T-helper 1 cell (primary cell): ENCODE data around the gene SMNDC1.
"Not testable (repeated sequence)": the region's sequence is repeated elsewhere in the genome, so short reads cannot be mapped to it uniquely, and the experiment has no call there.

Experiments
- DNase-seq, 5 donors: peaks; one replicate each; pipeline ENCODE4 v3.0.0-alpha.2; 2012 to 2020
- total RNA-seq, 4 donors: gene quantifications; one replicate each; lab custom pipeline; 2026; lab: John Stamatoyannopoulos, UW

Gene SMNDC1
- 26.5 to 43.4 (median 31.1) reads per million in 4 donors for total RNA-seq

DNA sequence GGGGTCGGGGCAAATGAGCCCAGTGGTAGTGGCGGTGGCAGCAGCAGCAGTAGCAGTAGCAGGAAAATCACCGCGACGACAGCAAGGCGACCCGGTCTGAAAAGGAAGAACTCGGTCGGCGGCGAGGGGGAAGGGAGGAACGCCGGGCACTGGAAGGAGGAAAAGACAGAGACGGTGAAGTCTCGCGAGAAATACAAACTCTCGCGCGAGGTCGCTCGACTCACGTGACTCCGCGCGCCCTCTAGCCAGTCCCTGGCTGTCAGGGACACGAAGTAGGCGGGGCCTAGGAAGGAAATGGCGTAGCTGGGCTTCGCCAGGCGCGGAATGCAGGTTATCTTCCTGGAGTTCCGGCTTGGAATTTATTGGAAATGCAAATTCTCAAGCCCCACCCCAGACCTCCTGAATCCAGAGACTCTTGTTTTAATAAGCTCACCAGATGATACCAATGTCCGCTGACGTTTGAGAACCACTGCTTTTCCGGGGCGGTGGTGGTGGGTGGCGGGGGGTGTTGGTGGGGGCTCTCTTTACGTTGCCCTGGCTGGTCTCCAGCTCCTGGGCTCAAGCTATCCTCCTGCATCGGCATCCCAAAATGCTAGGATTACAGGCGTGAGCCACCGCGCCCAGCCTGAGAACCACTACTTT is at the start of gene SMNDC1:
TSS of gene SMNDC1 (minus strand) at position 141 of the 642 bp plus-strand sequence. CDS start 1,333 bp downstream, outside the sequence.
- DNase-seq, result peak; percentile 94 to 97 (median 95)

DNA sequence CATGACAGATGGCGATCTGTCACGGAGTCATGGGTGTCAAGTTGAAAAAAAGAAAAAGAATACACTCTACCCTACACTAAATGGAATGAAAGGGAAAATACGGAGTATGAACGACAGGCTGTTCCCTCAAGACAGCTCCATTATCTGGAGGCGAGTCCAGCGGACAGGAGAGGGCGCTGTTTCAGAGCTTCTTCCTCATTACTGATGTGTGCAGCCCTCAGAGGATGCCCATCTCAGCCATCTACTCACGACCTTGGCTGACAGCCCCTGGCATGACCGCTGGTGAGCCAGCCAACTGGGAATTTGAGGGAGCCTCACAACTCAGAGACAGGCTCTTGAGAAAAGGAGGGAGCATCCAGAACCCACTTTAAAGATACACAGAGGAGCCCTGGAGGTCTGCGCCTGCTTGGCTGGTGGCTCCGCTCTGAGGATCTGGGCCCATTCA is 49.6 kb upstream of the SMNDC1 start:
- DNase-seq, result peak; percentile 51 to 84 (median 63)

DNA sequence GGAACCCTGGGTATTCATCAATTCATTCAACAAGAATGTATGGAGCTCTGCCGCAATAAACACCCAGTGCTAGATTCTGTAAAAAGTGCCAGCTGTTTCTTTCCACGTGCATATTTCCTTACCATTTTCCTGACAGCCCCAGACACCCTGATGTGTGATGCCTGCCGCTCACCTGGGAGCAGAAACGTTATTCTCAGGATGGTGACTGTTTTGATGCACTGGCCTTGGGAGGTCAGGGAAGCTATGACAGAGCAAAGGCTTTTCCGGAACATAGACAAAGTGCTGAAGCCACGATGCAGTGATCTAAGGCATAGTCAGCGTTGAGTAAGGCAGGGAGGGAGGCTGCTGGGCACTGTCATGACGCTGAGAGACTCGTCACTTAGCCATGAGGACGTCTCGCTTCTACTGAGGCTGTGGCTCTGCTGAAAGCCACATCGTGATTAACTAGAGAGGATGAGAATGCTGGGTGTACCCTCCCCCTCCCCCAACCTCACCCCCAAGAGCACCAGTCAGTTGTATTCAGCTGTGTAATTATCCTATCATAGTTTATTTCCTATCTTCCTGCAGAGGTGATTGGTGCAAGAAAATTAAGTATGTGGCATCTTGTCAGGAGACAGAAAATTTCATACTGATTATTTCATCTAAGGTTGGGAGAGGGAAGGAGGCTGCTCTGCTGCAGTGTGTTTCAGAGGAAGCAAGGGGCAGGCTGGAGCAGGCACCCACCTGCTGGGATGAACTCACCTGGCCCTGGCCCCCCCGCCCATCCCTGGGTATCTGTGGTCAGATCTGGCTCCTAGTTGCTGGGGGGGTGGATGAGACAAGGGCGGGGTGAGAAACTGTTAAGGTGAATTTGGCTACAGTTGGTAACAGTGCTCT is 48.8 kb upstream of the SMNDC1 start:
- peak in 3 of 5 donors; percentile 13 to 70 (median 21) for DNase-seq

DNA sequence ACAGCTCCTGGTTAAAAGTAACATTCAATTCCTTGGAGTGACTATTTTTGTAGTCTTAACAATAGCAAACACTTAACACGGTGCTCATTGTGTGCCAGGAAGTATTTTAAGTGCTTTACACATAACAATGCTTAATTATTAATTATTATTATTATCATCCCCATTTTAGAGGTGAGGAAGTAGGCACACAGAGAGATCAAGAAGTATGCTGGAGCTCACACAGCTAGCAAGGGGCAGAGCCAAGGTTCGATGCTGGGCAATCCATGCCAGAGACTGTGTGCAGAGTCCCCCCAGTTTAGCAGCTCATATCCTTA is 48.2 kb upstream of the SMNDC1 start:
- no peak for DNase-seq

DNA sequence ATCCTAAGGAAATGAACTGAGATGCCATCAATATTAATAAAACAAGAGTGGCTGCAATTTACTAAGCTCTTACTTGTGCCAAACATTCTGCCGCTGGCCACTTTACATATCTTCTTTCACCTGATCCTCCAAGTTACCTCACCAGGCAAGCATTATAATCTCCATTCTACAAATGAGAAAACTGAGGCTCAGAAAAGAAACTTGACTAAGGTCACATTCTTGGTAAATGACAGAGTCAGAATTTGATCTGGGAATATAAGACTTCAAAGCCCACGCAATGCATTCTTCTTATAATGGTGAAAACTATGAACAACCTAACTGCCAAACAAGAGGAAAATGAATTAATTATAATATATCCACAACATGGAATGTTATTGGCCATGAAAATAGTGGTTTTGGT is 46.1 kb upstream of the SMNDC1 start:
- no peak for DNase-seq

- DNase-seq, result no peak
Observed at GRCh38 chr10:110349831-110350230, 45.1 kb upstream of the SMNDC1 start.

DNA sequence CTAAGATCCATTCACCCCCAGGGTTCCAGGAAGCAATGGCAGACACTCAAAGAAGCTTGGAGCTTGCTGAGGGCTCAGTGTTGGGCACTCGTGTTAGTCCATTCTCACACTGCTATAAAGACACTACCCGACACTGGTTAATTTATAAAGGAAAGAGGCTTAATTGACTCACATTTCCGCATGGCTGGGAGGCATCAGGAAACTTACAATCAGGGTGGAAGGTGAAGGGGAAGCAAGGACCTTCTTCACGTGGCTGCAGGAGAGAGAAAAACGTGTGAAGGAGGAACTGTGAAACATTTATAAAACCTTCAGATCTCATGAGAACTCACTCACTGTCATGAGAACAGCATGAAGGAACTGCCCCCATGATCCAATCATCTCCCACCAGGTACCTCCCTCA is 44.7 kb upstream of the SMNDC1 start:
- DNase-seq, result no peak

- DNase-seq, result no peak
Observed at GRCh38 chr10:110348336-110348735, 43.6 kb upstream of the SMNDC1 start.

DNA sequence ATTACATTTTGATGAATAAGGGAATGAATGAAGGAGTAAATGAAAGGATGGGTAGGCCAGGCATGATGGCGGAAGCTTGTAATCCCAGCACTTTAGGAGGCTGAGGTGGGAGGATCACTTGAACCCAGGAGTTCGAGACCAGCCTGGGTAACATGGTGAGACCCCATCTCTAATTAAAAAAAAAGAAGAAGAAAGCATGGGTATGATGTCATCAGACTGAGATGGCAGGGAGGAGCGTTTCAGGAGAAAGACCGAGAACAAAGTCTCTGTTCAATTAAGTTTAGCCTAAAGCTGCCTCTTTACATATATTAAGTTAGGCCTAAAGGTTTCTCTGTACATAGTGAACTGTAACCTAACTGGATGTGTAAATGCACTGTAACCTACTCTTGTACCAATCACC is 42.2 kb upstream of the SMNDC1 start:
- no peak for DNase-seq

DNA sequence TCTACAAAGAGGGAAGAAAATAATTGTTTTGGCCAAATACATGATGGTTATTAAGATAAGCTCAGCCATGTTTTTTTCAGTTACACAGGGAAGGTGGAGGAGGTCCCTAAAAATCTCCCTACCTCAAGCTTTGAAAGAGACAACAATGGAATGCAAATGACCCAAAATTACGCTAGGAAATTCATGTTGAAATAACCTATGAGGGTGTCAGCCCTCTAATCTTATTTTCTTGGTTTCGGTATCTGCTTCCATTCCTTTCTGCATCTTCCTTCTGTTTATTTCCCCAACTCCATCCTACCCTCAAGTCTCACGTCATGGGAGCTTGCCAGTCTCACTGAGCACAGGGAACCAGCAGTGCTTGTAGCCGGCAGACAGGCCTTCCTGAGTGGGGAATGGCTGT is 40.6 kb upstream of the SMNDC1 start:
- no peak for DNase-seq

- DNase-seq, result no peak
Observed at GRCh38 chr10:110344622-110345021, 39.9 kb upstream of the SMNDC1 start.

DNA sequence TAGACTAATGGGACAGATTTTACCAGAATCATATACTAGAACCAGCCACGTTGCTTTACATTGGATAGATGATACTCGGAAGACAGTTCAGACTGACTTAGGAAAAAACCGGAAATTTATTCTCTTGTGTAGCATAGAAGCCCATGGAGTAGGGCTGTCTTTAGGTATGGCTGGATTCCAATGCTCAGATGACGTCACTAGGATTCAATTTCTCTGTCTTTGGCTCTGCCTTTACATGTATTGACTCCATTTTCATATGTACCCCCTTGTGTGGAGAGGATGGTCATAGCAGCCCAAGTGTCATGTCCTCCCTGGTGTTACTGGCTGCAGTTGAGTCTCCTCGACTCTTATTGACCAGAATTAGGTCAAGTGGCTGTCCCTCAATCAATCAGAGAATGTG is 39.2 kb upstream of the SMNDC1 start:
- no peak for DNase-seq

DNA sequence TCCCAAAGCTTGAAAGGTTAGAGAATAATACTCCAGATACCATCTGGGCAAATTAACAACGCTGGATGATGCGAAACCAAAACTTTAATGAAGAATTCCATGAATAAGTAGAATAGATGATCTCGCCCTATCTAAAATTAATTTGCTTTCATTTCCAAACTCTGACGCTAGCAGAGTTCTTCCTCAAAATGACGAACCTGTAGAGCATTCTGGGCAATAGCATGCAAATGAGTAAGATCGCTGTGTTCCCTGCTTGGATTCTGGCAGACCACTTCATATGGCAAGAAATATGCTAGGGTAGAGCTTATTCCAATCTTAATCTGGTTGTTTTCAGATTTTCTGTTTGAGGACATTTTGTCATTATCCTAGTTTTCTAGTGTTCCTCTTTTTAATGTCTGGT is 36.1 kb upstream of the SMNDC1 start:
- DNase-seq, result no peak

DNA sequence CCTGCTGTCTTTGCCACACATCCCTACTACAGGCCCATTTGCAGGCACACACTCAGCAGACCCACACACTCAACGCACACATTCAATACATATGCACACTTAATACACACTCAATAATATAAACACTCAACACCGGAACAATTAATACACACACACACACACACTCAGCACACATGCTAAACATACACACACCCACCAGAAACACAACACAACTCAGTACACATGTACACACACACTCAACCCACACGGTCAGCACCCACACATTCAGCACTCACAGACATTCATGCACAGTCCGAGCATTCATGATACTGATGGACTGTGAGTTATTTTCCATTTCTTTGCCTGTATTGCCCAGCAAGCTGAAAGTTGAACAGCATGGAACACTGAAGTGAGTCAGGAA is 35.4 kb upstream of the SMNDC1 start:
- no peak for DNase-seq

DNA sequence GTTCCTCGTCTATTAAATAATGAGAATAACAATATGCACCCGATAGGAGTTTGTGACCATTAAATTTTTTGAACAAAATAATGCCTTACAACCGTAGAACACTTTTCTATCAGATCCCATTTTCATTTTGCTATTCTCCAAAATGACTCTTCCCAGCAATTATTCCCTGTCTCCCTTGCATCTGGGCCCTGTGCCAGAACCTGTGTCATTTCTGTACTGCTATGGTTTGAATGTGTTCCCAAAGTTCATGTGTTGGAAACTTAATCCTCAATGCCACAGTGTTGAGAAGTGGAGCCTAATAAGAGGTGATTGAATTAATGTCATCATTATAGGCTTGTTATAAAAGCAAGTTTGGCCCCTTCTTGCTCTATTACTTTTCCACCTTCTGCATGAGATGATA is 33.2 kb upstream of the SMNDC1 start:
- no peak for DNase-seq

DNA sequence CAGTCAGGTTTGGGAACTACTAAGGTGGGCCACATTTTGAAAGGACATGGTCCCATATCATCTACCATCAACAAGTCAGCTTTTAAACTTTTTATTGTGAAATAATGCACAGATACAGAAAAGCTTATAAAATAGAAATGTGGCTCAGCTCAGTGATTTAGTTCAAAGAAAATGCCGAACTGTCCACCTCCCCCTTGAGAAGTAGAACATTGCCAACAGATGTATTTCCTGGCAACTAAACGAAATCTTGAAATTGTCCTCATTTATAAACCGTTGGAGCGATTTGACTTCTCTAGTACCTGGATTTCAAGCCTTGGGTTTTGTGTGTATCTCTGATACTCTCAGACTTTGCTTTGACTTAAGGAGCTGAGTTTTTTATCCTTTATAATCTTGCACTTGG is 32.7 kb upstream of the SMNDC1 start:
- DNase-seq, result no peak

GRCh38 chr10:110336111-110336721 is 31.5 kb upstream of the SMNDC1 start:
- peak in 1 of 5 donors; percentile 20 for DNase-seq

DNA sequence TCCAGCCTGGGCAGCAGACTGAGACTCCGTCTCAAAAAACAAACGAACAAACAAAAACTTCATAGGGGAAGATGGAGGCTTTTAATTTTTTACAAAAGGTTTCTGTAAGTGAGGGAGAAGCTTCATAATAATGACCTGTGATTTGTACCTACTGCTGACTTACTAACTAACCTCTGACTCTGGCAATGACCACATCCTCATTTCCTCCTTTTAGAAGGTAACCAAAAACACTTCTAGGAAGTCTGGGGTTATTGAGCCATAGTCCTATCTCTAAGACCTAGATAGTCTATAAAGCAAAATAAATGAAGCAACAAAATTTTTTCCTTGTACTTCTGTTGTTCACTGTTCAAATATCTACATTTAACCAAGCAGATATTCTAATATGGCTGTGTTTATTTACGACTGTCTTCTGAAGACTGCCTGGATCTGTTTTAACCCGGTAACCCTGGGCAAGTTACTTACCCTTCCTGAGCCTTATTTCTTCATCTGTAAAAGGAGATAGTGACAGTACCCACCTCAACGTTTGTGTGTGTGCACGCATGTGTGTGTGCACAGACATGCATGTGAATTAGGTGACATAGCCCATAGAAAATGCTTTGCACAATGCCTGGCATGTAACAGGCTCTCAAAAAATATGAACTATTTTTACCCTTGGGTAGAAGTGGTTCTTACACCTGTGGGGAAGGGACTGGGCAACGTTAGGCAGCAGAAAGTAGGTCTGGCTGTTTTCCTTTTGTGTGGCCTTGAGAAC is 30.8 kb upstream of the SMNDC1 start:
- peak in 1 of 5 donors; percentile 79 for DNase-seq

DNA sequence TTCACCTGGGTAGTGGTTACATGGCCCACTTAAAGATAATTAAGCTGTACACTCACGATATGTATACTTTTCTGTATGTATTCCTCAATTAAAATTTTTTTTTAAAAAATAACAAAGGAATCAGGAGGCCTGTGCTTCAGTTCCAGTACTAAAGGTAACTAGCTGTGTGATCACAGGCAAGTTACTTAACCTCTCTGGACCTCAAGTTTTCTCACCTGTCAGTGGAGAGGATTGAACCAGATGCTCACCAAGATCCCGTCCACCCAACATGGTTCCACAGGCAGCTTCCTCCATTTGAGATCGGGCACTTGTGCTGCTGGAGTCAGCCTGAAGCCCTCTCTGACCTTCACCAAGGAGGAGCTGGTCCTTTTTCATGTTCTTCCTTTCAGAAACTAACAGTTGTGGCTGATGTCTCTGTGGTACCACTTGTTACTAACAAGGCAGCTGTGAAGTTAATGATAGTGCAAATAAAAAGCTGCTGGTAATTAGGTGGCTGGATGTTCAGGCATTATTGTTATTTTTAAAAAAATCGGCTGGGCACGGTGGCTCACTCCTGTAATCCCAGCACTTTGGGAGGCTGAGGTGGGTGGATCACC is 29.4 kb upstream of the SMNDC1 start:
- DNase-seq, result peak in 1 of 5 donors; percentile 34

DNA sequence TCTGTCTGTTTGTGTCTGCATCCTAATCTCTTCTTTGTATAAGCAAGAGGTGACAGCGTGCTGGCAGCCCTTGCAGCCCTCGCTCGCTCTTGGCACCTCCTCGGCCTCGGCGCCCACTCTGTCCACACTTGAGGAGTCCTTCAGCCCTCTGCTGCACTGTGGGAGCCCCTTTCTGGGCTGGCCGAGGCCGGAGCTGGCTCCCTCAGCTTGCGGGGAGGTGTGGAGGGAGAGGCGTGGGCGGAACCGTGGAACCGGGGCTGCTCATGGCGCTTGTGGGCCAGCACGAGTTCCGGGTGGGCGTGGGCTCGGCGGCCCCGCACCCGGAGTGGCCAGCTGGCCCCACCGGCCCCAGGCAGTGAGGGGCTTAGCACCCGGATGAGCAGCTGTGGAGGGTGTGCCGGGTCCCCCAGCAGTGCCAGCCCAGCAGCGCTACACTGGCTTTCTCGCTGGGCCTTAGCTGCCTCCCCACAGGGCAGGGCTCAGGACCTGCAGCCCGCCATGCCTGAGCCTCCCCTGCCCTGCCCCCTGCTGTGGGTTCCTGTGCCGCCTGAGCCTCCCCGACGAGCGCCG is 26.6 kb upstream of the SMNDC1 start:
- not testable (repeated sequence) for DNase-seq

DNA sequence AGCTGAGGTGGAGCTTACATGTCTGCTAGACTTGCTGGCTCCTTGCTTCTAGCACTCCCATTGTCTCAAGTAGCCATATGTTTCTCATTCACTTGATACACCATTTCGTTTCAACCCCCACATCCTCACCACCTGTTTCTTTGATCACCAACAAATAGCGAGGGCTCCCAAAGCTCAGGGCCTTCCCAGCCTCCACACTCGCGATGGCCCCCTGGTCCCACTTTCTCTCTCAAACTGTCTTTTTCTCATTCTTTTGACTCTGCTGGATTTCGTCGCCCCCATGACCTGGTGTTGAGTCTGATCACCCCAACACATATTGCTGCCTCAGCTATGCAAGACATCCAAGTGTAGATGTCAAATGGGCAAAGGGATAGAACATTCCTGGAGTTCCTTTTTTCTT is 26.0 kb upstream of the SMNDC1 start:
- no peak for DNase-seq

- no peak for DNase-seq
Observed at GRCh38 chr10:110327262-110327914, 22.7 kb upstream of the SMNDC1 start.
